HG03378 (cell line): ENCODE data around the gene CCDC71L.

Experiments
- ATAC-seq: cut with Tn5 transposase; IDR thresholded peaks from one replicate; pipeline ENCODE4 v1.9.1; 2021; ENCODE audit warnings: mild to moderate bottlenecking, moderate library complexity; ENCODE audit not compliant: unreplicated experiment

Gene CCDC71L

DNA sequence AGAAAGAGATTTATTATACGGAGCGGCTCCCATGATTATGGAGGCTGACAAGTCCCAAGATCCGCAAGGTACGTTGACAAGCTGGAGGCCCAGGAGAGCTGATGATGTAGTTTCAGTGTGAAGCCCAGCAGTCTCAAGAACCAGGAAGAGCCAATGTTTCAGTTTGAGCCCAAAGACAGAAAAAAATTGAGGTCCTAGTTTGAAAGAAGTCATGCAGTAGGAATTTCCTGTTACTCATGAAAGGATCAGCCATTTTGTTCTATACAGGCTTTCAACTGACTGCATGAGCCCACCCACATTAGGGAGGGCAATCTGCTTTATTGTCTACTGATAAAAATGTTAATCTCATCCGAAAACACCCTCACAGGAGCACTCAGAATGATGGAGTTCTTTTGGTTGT, 51.5 kb downstream of the CCDC71L start:
- ATAC-seq, result no peak

DNA sequence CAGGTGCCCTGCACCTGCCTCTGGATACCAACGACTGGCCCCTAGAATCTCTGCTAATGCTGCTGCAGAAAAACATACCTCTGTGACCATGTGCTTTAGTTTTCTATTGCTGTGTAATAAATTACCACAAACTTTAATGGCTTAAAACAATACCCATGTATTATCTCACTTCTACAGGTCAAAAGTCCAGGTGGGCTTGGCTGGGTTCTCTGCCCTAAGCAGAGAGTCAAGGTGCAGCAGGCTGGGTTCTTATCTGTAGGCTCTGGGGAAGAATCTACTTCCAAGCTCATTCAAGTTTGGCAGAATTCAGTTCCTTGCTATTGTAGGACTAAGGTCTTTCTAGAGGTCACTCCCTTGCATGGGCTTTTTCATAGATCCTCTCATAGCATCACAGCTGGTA, 52.3 kb downstream of the CCDC71L start:
- no peak for ATAC-seq
